ENCODE data around the gene CLBA1.

DNA sequence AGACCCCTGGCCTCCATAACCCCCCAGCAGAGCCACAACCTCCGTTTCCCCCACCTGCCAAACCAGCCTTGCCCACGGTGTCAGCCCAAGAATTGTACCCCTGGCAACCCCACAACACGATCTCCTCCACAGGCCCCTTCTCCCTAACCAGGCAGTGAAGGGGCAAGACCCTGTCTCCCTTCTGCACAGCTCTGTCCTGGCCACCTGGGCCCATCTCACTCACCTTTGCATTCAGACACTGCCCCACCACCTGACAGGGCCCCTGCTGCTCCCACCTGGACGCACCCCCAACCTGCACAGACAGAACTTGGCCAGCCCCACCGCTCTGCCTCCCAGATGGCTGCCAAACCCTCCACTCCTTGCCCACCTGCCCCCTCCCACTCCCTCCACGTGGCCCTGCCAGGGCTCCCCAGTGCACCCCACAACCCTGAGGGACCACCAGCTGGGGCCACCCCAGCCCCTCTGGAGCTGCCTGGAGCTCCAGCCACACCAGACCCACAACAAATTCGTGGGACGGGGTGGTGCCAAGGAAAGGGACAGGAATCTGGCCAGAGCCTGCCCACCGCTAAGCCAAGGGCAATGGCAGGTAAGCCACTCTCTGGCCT is 19.2 kb upstream of the CLBA1 start:
- TF ChIP-seq, protein P1, sequence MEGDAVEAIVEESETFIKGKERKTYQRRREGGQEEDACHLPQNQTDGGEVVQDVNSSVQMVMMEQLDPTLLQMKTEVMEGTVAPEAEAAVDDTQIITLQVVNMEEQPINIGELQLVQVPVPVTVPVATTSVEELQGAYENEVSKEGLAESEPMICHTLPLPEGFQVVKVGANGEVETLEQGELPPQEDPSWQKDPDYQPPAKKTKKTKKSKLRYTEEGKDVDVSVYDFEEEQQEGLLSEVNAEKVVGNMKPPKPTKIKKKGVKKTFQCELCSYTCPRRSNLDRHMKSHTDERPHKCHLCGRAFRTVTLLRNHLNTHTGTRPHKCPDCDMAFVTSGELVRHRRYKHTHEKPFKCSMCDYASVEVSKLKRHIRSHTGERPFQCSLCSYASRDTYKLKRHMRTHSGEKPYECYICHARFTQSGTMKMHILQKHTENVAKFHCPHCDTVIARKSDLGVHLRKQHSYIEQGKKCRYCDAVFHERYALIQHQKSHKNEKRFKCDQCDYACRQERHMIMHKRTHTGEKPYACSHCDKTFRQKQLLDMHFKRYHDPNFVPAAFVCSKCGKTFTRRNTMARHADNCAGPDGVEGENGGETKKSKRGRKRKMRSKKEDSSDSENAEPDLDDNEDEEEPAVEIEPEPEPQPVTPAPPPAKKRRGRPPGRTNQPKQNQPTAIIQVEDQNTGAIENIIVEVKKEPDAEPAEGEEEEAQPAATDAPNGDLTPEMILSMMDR (IDR thresholded peaks at IDR 0.05), result no peak
- no peak for TF ChIP-seq POLR2A (IDR thresholded peaks at IDR 0.05)
